PC-3 (cell line): ENCODE data around the gene SH3PXD2A.

ENCODE experiments used
- EZH2 ChIP-seq: fragments of 300-600 bp; sonication (generic); IDR thresholded peaks from one replicate; pipeline ENCODE4 v1.6.1; 2017; ENCODE audit warnings: antibody characterized with exemption, mild to moderate bottlenecking, low read length; ENCODE audit not compliant: unreplicated experiment
- TF ChIP-seq, protein P1 (sequence below): fragments of 300-600 bp; sonication (generic); conservative IDR thresholded peaks from 2 replicates; pipeline ENCODE4 v1.5.1; 2017; ENCODE audit warnings: antibody characterized with exemption, low read depth, mild to moderate bottlenecking, low read length

GRCh38 chr10:103836861-103837260, 18.5 kb downstream of the SH3PXD2A start:
- TF ChIP-seq, protein P1, sequence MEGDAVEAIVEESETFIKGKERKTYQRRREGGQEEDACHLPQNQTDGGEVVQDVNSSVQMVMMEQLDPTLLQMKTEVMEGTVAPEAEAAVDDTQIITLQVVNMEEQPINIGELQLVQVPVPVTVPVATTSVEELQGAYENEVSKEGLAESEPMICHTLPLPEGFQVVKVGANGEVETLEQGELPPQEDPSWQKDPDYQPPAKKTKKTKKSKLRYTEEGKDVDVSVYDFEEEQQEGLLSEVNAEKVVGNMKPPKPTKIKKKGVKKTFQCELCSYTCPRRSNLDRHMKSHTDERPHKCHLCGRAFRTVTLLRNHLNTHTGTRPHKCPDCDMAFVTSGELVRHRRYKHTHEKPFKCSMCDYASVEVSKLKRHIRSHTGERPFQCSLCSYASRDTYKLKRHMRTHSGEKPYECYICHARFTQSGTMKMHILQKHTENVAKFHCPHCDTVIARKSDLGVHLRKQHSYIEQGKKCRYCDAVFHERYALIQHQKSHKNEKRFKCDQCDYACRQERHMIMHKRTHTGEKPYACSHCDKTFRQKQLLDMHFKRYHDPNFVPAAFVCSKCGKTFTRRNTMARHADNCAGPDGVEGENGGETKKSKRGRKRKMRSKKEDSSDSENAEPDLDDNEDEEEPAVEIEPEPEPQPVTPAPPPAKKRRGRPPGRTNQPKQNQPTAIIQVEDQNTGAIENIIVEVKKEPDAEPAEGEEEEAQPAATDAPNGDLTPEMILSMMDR = no peak
- no peak for TF ChIP-seq EZH2
